Fibroblast of pulmonary artery (primary cell): ENCODE results near the gene SPATA21.

ENCODE experiments used
- DNase-seq: peaks from one replicate; pipeline ENCODE4 v3.0.0-alpha.2; 2010; ENCODE audit warnings: low read depth
- H3K4me3 ChIP-seq: replicated peaks from 2 replicates; pipeline ENCODE4 v1.5.1; 2011; ENCODE audit warnings: low read depth, mild to moderate bottlenecking, control low read depth, low read length, moderate library complexity
- CTCF ChIP-seq: IDR thresholded peaks from 2 replicates; pipeline ENCODE4 v1.5.1; 2011; ENCODE audit warnings: mild to moderate bottlenecking, control low read depth, low read length, inconsistent platforms; ENCODE audit errors: missing control alignments

The SPATA21 gene

GRCh38 chr1:16474166-16474800 lies 37.1 kb upstream of the SPATA21 start:
- H3K4me3 ChIP-seq, result no peak overlapping the region
- no peak for DNase-seq
- TF ChIP-seq CTCF, result no peak

- no peak for DNase-seq
- TF ChIP-seq CTCF, result no peak
- H3K4me3 ChIP-seq, result no peak overlapping the region
Observed at GRCh38 chr1:16468558-16468957, 31.3 kb upstream of the SPATA21 start.

GRCh38 chr1:16464917-16465625 lies 27.8 kb upstream of the SPATA21 start:
- no peak for DNase-seq
- no peak for TF ChIP-seq CTCF
- no peak overlapping the region for H3K4me3 ChIP-seq

- no peak for DNase-seq
- TF ChIP-seq CTCF, result no peak
Observed at GRCh38 chr1:16462773-16463330, 25.6 kb upstream of the SPATA21 start.

GRCh38 chr1:16461681-16462080 lies 24.5 kb upstream of the SPATA21 start:
- no peak for TF ChIP-seq CTCF
- DNase-seq, result no peak
- H3K4me3 ChIP-seq, result no peak overlapping the region

More at GRCh38 chr1:16462773-16463330, 25.6 kb upstream of the SPATA21 start:
- no peak overlapping the region for H3K4me3 ChIP-seq

GRCh38 chr1:16459352-16459925 lies 22.2 kb upstream of the SPATA21 start:
- no peak overlapping the region for H3K4me3 ChIP-seq
- DNase-seq, result no peak
- TF ChIP-seq CTCF, result no peak
